MG63 (cell line): Measurements from ENCODE around the gene CLASRP. TPM values are rescaled to one million over a fixed set of nuclear protein-coding genes. Genes with fewer than 3 reads are reported as not detected.

Source experiments
- DNase-seq: peaks from one replicate; pipeline ENCODE4 v3.0.0-alpha.2; 2020
- H3K27me3 ChIP-seq: fragments of 250-450 bp; sonication (Bioruptor Pico); 2 replicates; pipeline ENCODE4 v1.5.1; 2020; ENCODE audit warnings: mild to moderate bottlenecking, moderate library complexity
- H3K36me3 ChIP-seq: fragments of 250-450 bp; sonication (Bioruptor Pico); 2 replicates; pipeline ENCODE4 v1.5.1; 2020; ENCODE audit warnings: mild to moderate bottlenecking, moderate library complexity
- H3K4me3 ChIP-seq: fragments of 250-450 bp; sonication (Bioruptor Pico); 2 replicates; pipeline ENCODE4 v1.5.1; 2020; ENCODE audit warnings: mild to moderate bottlenecking, moderate library complexity
- H3K9me3 ChIP-seq: fragments of 250-450 bp; sonication (Bioruptor Pico); 2 replicates; pipeline ENCODE4 v1.5.1; 2020; ENCODE audit warnings: mild to moderate bottlenecking, moderate library complexity
- total RNA-seq: library from RNA; depleted of rRNA; stranded (reverse); fragments of >200 nt; shearing (Covaris generic); gene quantifications from 2 replicates; pipeline ENCODE4 v1.2.3, GENCODE V29; 2014; ENCODE audit warnings: low replicate concordance

CLASRP gene
- total RNA-seq, 1 experiment from 2014 or later: 25.1 TPM

DNA sequence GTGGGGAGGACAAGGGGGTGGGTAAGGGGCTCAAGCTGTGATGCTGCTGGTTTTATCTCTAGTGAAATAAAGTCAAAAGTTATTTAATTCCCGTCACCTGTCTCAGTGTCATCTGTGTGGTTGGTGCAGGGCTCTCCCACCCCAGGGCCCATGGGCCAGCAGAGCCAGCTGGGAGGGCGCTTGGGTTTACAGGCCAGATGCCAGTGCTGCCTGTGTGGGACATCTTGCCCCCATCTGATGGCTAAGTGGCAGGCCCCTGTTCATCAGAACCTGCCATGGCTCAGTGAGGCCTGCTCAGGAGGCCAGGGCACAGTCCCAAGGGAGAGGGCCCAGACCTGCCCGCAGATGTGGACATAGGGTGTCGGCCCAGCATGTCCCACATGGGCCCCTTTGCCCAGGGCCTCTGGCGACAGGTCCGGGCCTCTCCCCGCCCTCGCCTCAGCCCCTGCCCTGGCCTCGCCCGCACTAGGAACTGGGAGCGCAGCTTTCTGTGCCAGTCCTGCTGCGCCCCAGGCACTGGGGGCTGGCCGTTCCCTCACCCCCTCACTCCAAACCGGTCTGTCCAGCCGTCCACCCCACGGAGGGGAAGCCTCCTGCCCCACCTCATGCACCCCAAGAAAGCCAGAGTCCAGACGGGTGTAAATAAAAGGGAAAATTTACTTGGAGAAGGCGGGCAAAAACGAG lies 32.2 kb downstream of the CLASRP start:
- Histone ChIP-seq H3K9me3 (no peaks in the 10 kb centered on the region), H3K36me3 (peaks cover 54% of the 10 kb centered on the region), H3K4me3 (no peak overlapping the region), H3K27me3 (no peaks in the 10 kb centered on the region)
- DNase-seq: no peak

- peaks cover 54% of the 10 kb centered on the region for H3K36me3 ChIP-seq
- DNase-seq: no peak
Measured at GRCh38 chr19:45071545-45071938, 32.7 kb downstream of the CLASRP start.

GRCh38 chr19:45071969-45072790 lies 33.3 kb downstream of the CLASRP start:
- DNase-seq: no peak
- Histone ChIP-seq H3K9me3 (no peaks in the 10 kb centered on the region), H3K36me3 (peaks cover 48% of the 10 kb centered on the region), H3K27me3 (no peaks in the 10 kb centered on the region), H3K4me3 (no peak overlapping the region)

More at GRCh38 chr19:45071545-45071938, 32.7 kb downstream of the CLASRP start:
- Histone ChIP-seq H3K4me3 (no peak overlapping the region), H3K27me3 (no peaks in the 10 kb centered on the region), H3K9me3 (no peaks in the 10 kb centered on the region)

DNA sequence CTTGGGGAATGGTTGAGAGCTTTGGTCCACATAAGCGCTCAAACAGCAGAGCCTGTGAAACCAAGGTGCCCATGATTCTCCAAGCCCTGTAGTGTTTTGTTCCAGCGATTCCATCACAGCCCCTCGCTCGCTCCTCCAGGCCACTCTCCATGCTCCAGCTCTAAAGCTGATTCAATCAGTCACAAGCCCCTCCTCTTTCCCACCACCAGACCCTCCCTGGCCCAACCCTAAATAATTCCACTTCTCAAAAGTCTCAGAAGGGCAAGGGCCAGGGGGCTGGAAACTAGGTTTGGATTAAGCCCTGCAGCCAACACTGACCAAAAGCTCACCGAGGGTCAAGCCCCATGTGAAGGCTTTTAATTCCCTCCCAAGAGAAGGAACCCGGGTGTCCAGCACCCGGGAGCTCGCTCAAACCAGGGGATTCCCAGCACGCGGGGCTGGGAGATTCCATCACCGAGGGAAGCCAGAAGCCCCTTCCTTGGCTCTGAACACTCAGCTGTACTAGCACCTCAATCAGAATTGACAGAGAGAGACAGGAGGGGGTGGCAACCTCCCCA lies 36.0 kb downstream of the CLASRP start:
- no peaks in the 10 kb centered on the region for H3K27me3 ChIP-seq
- H3K36me3 ChIP-seq: peaks cover 25% of the 10 kb centered on the region
- peak overlapping the region; percentile 53 for H3K4me3 ChIP-seq
- DNase-seq: no peak
- no peaks in the 10 kb centered on the region for H3K9me3 ChIP-seq

DNA sequence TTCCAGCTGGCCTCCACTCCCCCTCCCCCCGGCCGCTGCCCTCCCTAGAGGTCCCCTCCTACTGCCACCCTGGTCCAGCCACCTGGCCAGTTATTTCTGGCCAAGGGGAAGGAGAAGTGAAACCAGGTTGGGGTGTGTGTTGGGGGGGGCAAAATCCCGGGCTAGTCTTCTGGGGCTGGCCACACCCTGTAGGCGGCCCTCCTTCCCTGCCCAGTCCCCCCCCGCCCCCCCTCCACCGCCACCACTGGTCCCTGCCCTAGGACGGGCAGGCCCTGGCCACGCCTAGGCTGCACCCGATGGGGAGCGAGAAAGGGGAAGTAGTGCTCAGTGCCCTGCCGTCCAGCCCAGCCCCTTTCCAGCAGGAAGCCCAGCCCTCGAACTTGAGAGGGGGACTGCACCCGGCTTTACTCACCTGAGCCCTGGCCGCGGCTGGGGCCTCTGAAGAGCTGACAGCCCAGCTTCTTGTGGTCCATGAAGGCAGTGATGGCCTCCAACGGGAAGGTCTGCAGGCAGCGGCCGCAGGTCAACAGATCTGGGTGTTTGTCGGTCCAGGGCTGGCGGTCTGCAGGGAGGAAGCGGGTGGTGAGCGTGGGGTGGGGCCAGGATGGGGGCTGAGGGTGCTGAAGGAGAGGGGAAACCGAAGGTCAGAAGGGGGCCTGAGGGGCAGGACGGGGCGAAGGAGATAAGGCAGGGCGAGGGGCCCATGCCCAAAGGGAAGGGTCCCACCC lies 36.6 kb downstream of the CLASRP start:
- Histone ChIP-seq H3K4me3 (peak overlapping the region; percentile 53), H3K9me3 (no peaks in the 10 kb centered on the region), H3K27me3 (no peaks in the 10 kb centered on the region), H3K36me3 (peaks cover 20% of the 10 kb centered on the region)
- DNase-seq: peak; percentile 85

GRCh38 chr19:45076029-45076850 lies 37.4 kb downstream of the CLASRP start, which contains the start of gene ZNF296:
ZNF296 (minus strand) TSS chr19:45076478; CDS start chr19:45076373, 105 bp downstream.
- Histone ChIP-seq H3K4me3 (peak within 1 kb of the TSS; percentile 53), H3K27me3 (no peaks in the 10 kb centered on the region), H3K9me3 (no peaks in the 10 kb centered on the region), H3K36me3 (peaks cover 22% of the 10 kb centered on the region)
- DNase-seq: peak; percentile 78

DNA sequence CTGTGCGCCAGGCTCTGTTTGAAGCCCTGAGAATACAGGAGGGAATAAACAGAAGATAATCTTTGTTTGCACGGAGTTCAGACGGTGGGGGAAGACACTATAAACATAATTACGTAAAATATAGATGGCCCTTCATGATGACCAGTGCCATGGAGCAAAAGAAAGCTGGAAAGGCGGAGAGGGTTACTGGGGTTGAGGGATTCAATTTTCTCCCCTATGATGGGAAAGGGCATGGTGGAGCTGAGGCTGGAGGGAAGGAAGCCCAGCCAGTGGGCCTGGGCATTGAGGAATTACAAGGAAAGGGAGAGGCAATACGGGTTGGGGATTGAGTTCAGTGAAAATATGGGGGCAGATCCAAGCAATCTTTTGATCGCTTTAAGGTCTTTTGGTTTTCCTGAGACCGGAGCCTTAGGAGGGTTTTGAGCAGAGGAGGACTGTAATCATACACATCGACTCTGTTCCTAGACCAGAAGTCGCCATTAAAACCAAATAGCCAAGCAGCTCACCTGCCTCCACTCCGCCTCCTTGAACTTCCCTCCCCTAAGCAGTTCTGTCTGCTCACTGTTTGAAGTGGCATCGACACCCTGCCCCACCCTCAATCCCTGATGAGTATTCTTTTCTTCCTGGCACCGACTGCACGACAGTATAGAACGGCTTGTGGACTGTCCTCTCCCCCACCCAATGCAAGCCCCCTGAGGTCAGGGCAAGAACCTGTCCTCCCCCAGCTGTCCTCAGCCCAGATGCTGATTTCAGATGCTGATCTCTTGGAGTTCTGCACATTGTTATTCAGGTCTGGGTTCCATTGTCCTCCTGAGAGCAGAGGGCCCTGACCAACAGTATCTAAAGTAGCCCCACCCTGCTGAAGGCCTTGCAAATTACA lies 38.2 kb downstream of the CLASRP start:
- no peak for DNase-seq
- H3K36me3 ChIP-seq: peaks cover 22% of the 10 kb centered on the region
- peak overlapping the region; percentile 53 for H3K4me3 ChIP-seq
- no peaks in the 10 kb centered on the region for H3K9me3 ChIP-seq
- no peaks in the 10 kb centered on the region for H3K27me3 ChIP-seq

GRCh38 chr19:45078390-45079062 lies 39.7 kb downstream of the CLASRP start:
- no peaks in the 10 kb centered on the region for H3K27me3 ChIP-seq
- H3K36me3 ChIP-seq: peaks cover 28% of the 10 kb centered on the region
- H3K9me3 ChIP-seq: no peaks in the 10 kb centered on the region
- DNase-seq: no peak
- H3K4me3 ChIP-seq: peak overlapping the region; percentile 98

DNA sequence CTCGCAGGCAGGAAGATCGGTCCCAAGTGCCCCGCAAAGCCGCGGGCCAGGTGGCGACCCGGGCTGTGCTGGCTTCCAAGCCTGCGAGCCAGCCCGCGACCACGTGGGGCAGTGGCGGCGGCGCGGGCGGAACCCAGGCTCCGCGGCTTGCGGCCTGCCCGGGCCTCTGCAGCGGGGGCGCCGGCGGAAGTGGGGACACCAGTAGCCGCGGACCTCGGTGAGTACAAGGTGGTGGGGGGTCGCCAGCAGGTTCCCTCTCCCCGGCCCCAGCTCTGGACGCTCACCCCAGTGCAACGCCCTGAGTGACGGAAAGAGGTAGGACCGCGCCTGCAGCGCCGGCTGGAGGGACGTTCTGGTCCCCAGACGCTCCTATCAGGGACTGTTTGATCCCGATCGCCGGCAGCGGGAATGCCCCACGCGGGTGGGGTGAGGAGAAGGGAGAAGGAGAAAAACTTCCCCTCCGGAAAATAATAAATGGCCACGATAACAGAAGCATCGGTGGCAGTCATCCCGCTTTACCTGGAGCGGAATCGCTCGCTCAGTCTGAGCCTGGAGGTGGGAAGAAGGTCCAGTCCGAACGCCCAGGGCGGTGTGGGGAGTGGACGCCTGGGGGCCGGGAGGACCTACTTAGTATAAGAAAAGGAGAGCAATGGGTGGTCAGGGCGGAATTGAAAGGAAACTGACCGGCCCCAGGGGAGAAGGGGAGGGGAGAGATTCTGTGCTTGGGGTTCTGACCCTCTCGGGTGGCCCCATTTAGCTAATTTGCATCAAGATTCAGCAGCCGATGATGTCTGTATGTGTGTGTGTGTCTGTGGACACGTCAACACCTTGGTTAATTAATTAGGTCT lies 40.4 kb downstream of the CLASRP start, which contains the start of gene GEMIN7:
Gene GEMIN7 (plus strand): TSS at position 198 of the 848 bp plus-strand sequence. CDS start 10,855 bp downstream, outside the sequence.
- H3K36me3 ChIP-seq: peaks cover 28% of the 10 kb centered on the region
- DNase-seq: peak; percentile 84
- no peaks in the 10 kb centered on the region for H3K9me3 ChIP-seq
- no peaks in the 10 kb centered on the region for H3K27me3 ChIP-seq
- peak within 1 kb of the TSS; percentile 98 for H3K4me3 ChIP-seq

- Histone ChIP-seq H3K36me3 (peaks cover 33% of the 10 kb centered on the region), H3K27me3 (no peaks in the 10 kb centered on the region), H3K4me3 (peak overlapping the region; percentile 98), H3K9me3 (no peaks in the 10 kb centered on the region)
- DNase-seq: no peak
Measured at GRCh38 chr19:45079911-45080370, 41.1 kb downstream of the CLASRP start.

DNA sequence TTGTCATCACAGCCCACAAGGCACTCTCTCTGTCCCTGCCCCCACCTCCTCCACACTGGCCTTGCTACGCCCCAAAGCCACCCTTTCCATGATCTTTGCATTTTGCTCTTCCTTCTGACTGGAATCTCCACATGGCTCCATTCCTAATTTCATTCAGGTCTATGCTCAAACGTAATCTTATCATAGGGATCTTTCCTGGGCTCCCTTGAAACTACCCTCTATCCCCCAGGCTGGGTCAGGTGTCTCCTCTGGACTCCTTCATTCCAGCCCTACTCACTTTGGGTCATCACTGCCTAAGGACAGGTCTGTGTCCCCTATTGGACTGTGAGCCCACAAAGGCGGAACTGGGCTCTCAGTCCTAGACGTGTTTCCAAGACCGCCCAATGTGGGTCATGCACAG lies 43.3 kb downstream of the CLASRP start:
- Histone ChIP-seq H3K9me3 (no peaks in the 10 kb centered on the region), H3K36me3 (peaks cover 52% of the 10 kb centered on the region), H3K4me3 (no peak overlapping the region), H3K27me3 (no peaks in the 10 kb centered on the region)
- DNase-seq: no peak

- Histone ChIP-seq H3K4me3 (no peak overlapping the region), H3K36me3 (peaks cover 78% of the 10 kb centered on the region), H3K9me3 (no peaks in the 10 kb centered on the region), H3K27me3 (no peaks in the 10 kb centered on the region)
- no peak for DNase-seq
Measured at GRCh38 chr19:45086480-45086879, 47.6 kb downstream of the CLASRP start.

- Histone ChIP-seq H3K9me3 (no peaks in the 10 kb centered on the region), H3K36me3 (peaks cover 79% of the 10 kb centered on the region), H3K4me3 (no peak overlapping the region), H3K27me3 (no peaks in the 10 kb centered on the region)
- DNase-seq: no peak
Measured at GRCh38 chr19:45087531-45087930, 48.7 kb downstream of the CLASRP start.

DNA sequence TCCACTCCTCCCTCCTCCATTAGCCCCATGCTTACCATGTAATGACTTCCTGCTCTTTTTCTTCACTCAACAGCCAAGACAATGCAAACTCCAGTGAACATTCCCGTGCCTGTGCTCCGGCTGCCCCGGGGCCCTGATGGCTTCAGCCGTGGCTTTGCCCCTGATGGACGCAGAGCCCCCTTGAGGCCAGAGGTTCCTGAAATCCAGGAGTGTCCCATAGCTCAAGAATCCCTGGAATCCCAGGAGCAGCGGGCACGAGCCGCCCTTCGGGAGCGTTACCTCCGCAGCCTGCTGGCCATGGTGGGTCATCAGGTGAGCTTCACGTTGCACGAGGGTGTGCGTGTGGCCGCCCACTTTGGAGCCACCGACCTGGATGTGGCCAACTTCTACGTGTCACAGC lies 51.2 kb downstream of the CLASRP start:
- Histone ChIP-seq H3K27me3 (no peaks in the 10 kb centered on the region), H3K4me3 (no peak overlapping the region), H3K36me3 (peaks cover 74% of the 10 kb centered on the region), H3K9me3 (no peaks in the 10 kb centered on the region)
- DNase-seq: no peak
